Type B pancreatic cell (in vitro differentiated cells): ENCODE measurements around the gene MYL6B. TPM values are rescaled to one million over a fixed set of nuclear protein-coding genes. Genes with fewer than 3 reads are reported as not detected.
A peak's percentile ranks its signal among the peaks of the same experiment; 100 is the strongest.

Source experiments
- DNase-seq: peaks from one replicate; pipeline ENCODE4 v3.0.0; 2021; ENCODE audit warnings: mixed read lengths; ENCODE audit not compliant: unreplicated experiment; ENCODE audit errors: extremely low spot score
- H3K27ac Mint-ChIP-seq: 2 replicates; pipeline ENCODE4 v1.8.0; 2021; ENCODE audit warnings: mild to moderate bottlenecking, mixed read lengths
- H3K27me3 Mint-ChIP-seq: 2 replicates; pipeline ENCODE4 v1.8.0; 2021; ENCODE audit warnings: mixed read lengths
- H3K36me3 Mint-ChIP-seq: 2 replicates; pipeline ENCODE4 v1.8.0; 2021; ENCODE audit warnings: mixed read lengths
- H3K4me1 Mint-ChIP-seq: one replicate; pipeline ENCODE4 v1.8.0; 2021; ENCODE audit warnings: mixed read lengths; ENCODE audit not compliant: unreplicated experiment
- H3K4me3 Mint-ChIP-seq: 2 replicates; pipeline ENCODE4 v1.8.0; 2021; ENCODE audit warnings: mild to moderate bottlenecking, mixed read lengths
- H3K9me3 Mint-ChIP-seq: 2 replicates; pipeline ENCODE4 v1.8.0; 2021; ENCODE audit warnings: mixed read lengths
- total RNA-seq: library from RNA; stranded (reverse); gene quantifications from 2 replicates; pipeline ENCODE4 v1.2.1, GENCODE V29; 2021; ENCODE audit warnings: low replicate concordance
- TF ChIP-seq, protein P1 (sequence below): fragments of 200-600 bp; sonication (generic); conservative IDR thresholded peaks from 2 replicates; pipeline ENCODE4 v1.5.0; 2021; ENCODE audit warnings: antibody characterized with exemption, mild to moderate bottlenecking

MYL6B gene
- total RNA-seq, 1 donor from 2014 or later, result 161 TPM

- no peak for DNase-seq
- no peaks in the 10 kb centered on the region for H3K27me3 Mint-ChIP-seq
- peaks cover 44% of the 10 kb centered on the region for H3K4me1 Mint-ChIP-seq
- no peaks in the 10 kb centered on the region for H3K9me3 Mint-ChIP-seq
- H3K4me3 Mint-ChIP-seq, result peak overlapping the region; percentile 99
- peaks cover 13% of the 10 kb centered on the region for H3K36me3 Mint-ChIP-seq
- TF ChIP-seq, protein P1, sequence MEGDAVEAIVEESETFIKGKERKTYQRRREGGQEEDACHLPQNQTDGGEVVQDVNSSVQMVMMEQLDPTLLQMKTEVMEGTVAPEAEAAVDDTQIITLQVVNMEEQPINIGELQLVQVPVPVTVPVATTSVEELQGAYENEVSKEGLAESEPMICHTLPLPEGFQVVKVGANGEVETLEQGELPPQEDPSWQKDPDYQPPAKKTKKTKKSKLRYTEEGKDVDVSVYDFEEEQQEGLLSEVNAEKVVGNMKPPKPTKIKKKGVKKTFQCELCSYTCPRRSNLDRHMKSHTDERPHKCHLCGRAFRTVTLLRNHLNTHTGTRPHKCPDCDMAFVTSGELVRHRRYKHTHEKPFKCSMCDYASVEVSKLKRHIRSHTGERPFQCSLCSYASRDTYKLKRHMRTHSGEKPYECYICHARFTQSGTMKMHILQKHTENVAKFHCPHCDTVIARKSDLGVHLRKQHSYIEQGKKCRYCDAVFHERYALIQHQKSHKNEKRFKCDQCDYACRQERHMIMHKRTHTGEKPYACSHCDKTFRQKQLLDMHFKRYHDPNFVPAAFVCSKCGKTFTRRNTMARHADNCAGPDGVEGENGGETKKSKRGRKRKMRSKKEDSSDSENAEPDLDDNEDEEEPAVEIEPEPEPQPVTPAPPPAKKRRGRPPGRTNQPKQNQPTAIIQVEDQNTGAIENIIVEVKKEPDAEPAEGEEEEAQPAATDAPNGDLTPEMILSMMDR, result no peak
- H3K27ac Mint-ChIP-seq, result peak overlapping the region; percentile 94
Measured at GRCh38 chr12:56126732-56127239, 25.6 kb upstream of the MYL6B start.

- no peak for DNase-seq
- Mint-ChIP-seq H3K4me3 (peak overlapping the region; percentile 99), H3K27me3 (no peaks in the 10 kb centered on the region), H3K4me1 (peaks cover 44% of the 10 kb centered on the region), H3K36me3 (peaks cover 20% of the 10 kb centered on the region), H3K27ac (peak overlapping the region; percentile 94), H3K9me3 (no peaks in the 10 kb centered on the region)
- TF ChIP-seq, protein P1, result no peak
Measured at GRCh38 chr12:56127485-56127887, 24.9 kb upstream of the MYL6B start.

GRCh38 chr12:56127888-56128669, 24.3 kb upstream of the MYL6B start, which contains the start of gene ESYT1:
TSS of gene ESYT1 (plus strand) at chr12:56128267. CDS start at chr12:56128320, 53 bp downstream.
- peak; percentile 97 for DNase-seq
- Mint-ChIP-seq H3K36me3 (peaks cover 21% of the 10 kb centered on the region), H3K27me3 (no peaks in the 10 kb centered on the region), H3K4me1 (peaks cover 44% of the 10 kb centered on the region), H3K4me3 (peak within 1 kb of the TSS; percentile 99), H3K9me3 (no peaks in the 10 kb centered on the region), H3K27ac (peak within 1 kb of the TSS; percentile 94)
- TF ChIP-seq, protein P1, result no peak

- peak overlapping the region; percentile 94 for H3K27ac Mint-ChIP-seq
- H3K9me3 Mint-ChIP-seq, result no peaks in the 10 kb centered on the region
- peaks cover 42% of the 10 kb centered on the region for H3K4me1 Mint-ChIP-seq
- TF ChIP-seq, protein P1, result no peak
- no peaks in the 10 kb centered on the region for H3K27me3 Mint-ChIP-seq
- DNase-seq, result no peak
- H3K4me3 Mint-ChIP-seq, result peak overlapping the region; percentile 99
- peaks cover 24% of the 10 kb centered on the region for H3K36me3 Mint-ChIP-seq
Measured at GRCh38 chr12:56128670-56129205, 23.6 kb upstream of the MYL6B start.

- TF ChIP-seq, protein P1, result no peak
- Mint-ChIP-seq H3K27me3 (no peaks in the 10 kb centered on the region), H3K4me1 (peaks cover 36% of the 10 kb centered on the region), H3K4me3 (peak overlapping the region; percentile 99), H3K27ac (peak overlapping the region; percentile 94), H3K36me3 (peaks cover 22% of the 10 kb centered on the region), H3K9me3 (no peaks in the 10 kb centered on the region)
- peak; percentile 78 for DNase-seq
Measured at GRCh38 chr12:56129206-56129941, 23.0 kb upstream of the MYL6B start.
